ENCODE data around the gene CTU2. TPM values are rescaled to one million over a fixed set of nuclear protein-coding genes. Genes with fewer than 3 reads are reported as not detected.

Gene CTU2
- total and polyA plus RNA-seq, 2 experiments from 2014 or later, result 5.9 to 19.5 TPM

GRCh38 chr16:88692861-88693260, 13.4 kb upstream of the CTU2 start:
- Histone ChIP-seq H3K9me2 (replicated peaks; ENCODE audit: insufficient read depth) (no peaks in the 10 kb centered on the region), H4K20me1 (ENCODE audit: insufficient read depth, poor library complexity, severe bottlenecking) (no peaks in the 10 kb centered on the region), H3K36me3 (replicated peaks; ENCODE audit: insufficient read depth, low read depth) (no peaks in the 10 kb centered on the region), H3K4me2 (no peak overlapping the region), H3K9me3 (ENCODE audit: low read depth) (no peaks in the 10 kb centered on the region), H3K79me2 (no peaks in the 10 kb centered on the region), H2AFZ (no peak overlapping the region), H3K4me3 (no peak overlapping the region), H3K27me3 (no peaks in the 10 kb centered on the region), H3K27ac (no peak overlapping the region), H3K4me1 (ENCODE audit: insufficient read depth) (peaks cover 7% of the 10 kb centered on the region)
- 76% methylated on average over 10 of the region's 10 CpGs for WGBS (ENCODE audit: low lambda C conversion rate, missing lambda C conversion rate)
- DNase-seq (ENCODE audit: low spot score), result no peak
- TF ChIP-seq EZH2phosphoT487 (IDR thresholded peaks at IDR 0.05; ENCODE audit: low read depth, severe bottlenecking, unreplicated experiment) (no peak), CTCF (IDR thresholded peaks at IDR 0.05; ENCODE audit: poor library complexity) (no peak), EZH2 (IDR thresholded peaks at IDR 0.05; ENCODE audit: borderline replicate concordance) (no peak)

- no peak for DNase-seq (ENCODE audit: low spot score)
- no peaks in the 10 kb centered on the region for H3K79me2 ChIP-seq
- WGBS (ENCODE audit: low lambda C conversion rate, missing lambda C conversion rate), result 91% methylated on average over 39 of the region's 39 CpGs
- H3K9me3 ChIP-seq (ENCODE audit: low read depth), result no peaks in the 10 kb centered on the region
- no peak overlapping the region for H3K4me2 ChIP-seq
- no peaks in the 10 kb centered on the region for H3K27me3 ChIP-seq
- no peak overlapping the region for H3K4me3 ChIP-seq
- H3K27ac ChIP-seq, result no peak overlapping the region
- no peak overlapping the region for H2AFZ ChIP-seq
- H4K20me1 ChIP-seq (ENCODE audit: insufficient read depth, poor library complexity, severe bottlenecking), result no peaks in the 10 kb centered on the region
- H3K36me3 ChIP-seq (replicated peaks; ENCODE audit: insufficient read depth, low read depth), result no peaks in the 10 kb centered on the region
- H3K4me1 ChIP-seq (ENCODE audit: insufficient read depth), result peaks cover under 1% of the 10 kb centered on the region
- H3K9me2 ChIP-seq (replicated peaks; ENCODE audit: insufficient read depth), result no peaks in the 10 kb centered on the region
- TF ChIP-seq EZH2 (IDR thresholded peaks at IDR 0.05; ENCODE audit: borderline replicate concordance) (no peak), EZH2phosphoT487 (IDR thresholded peaks at IDR 0.05; ENCODE audit: low read depth, severe bottlenecking, unreplicated experiment) (no peak), CTCF (IDR thresholded peaks at IDR 0.05; ENCODE audit: poor library complexity) (no peak)
Measured at GRCh38 chr16:88693420-88694177, 12.7 kb upstream of the CTU2 start.

GRCh38 chr16:88694221-88695087, 11.8 kb upstream of the CTU2 start:
- no peaks in the 10 kb centered on the region for H3K9me2 ChIP-seq (replicated peaks; ENCODE audit: insufficient read depth)
- no peaks in the 10 kb centered on the region for H3K27me3 ChIP-seq
- H3K4me1 ChIP-seq (ENCODE audit: insufficient read depth), result no peaks in the 10 kb centered on the region
- WGBS (ENCODE audit: low lambda C conversion rate, missing lambda C conversion rate), result 90% methylated on average over 31 of the region's 37 CpGs
- no peaks in the 10 kb centered on the region for H4K20me1 ChIP-seq (ENCODE audit: insufficient read depth, poor library complexity, severe bottlenecking)
- no peak for TF ChIP-seq EZH2phosphoT487 (IDR thresholded peaks at IDR 0.05; ENCODE audit: low read depth, severe bottlenecking, unreplicated experiment)
- TF ChIP-seq EZH2 (IDR thresholded peaks at IDR 0.05; ENCODE audit: borderline replicate concordance), result no peak
- no peak for TF ChIP-seq CTCF (IDR thresholded peaks at IDR 0.05; ENCODE audit: poor library complexity)
- no peaks in the 10 kb centered on the region for H3K79me2 ChIP-seq
- H2AFZ ChIP-seq, result no peak overlapping the region
- no peak overlapping the region for H3K4me2 ChIP-seq
- no peak overlapping the region for H3K4me3 ChIP-seq
- no peak for DNase-seq (ENCODE audit: low spot score)
- H3K36me3 ChIP-seq (replicated peaks; ENCODE audit: insufficient read depth, low read depth), result no peaks in the 10 kb centered on the region
- no peak overlapping the region for H3K27ac ChIP-seq
- H3K9me3 ChIP-seq (ENCODE audit: low read depth), result no peaks in the 10 kb centered on the region

All from hepatocyte (in vitro differentiated cells).